GM12878 (cell line): ENCODE measurements around the gene DCAF11. TPM values are rescaled to one million over a fixed set of nuclear protein-coding genes. Genes with fewer than 3 reads are reported as not detected.

Experiments used
- ATAC-seq: fragments of 200-7000 bp; cut with Tn5 transposase; 3 replicates; pipeline ENCODE4 v1.9.1; 2020; ENCODE audit warnings: mild to moderate bottlenecking, moderate library complexity
- BruUV-seq: library from RNA; stranded (reverse); fragments of 400-500 nt; replicated peaks from 2 replicates; lab custom pipeline; 2021; lab: Mats Ljungman, UMichigan
- CTCF ChIA-PET: fragments of 300-600 bp; sonication (Branson Sonifier 250); formaldehyde crosslinking; extraction: SDS; loops from one replicate; lab custom pipeline; 2021; ENCODE audit warnings: inconsistent platforms; lab: Yijun Ruan, JAX
- POLR2A ChIA-PET: fragments of 350-600 bp; formaldehyde crosslinking; extraction: SDS; loops from one replicate; lab custom pipeline; 2021; ENCODE audit warnings: inconsistent platforms; lab: Charles Lee
- RAD21 ChIA-PET: fragments of 300-600 bp; sonication (Branson Sonifier 250); formaldehyde crosslinking; loops from one replicate; lab custom pipeline; 2023; ENCODE audit warnings: antibody characterized with exemption; ENCODE audit not compliant: unreplicated experiment; lab: Charles Lee
- SMC1A ChIA-PET: fragments of 300-600 bp; sonication (Branson Sonifier 250); formaldehyde crosslinking; loops from one replicate; lab custom pipeline; 2023; ENCODE audit not compliant: unreplicated experiment, uncharacterized antibody; lab: Charles Lee
- DNase-seq: peaks from one replicate; pipeline ENCODE4 v3.0.0-alpha.2; 2011; ENCODE audit warnings: low read depth, low spot score
- FAIRE-seq: peaks from 3 replicates; lab custom pipeline; 2011; peaks lifted over from hg19 to GRCh38; lab: Jason Lieb, UNC
- H2AFZ ChIP-seq: 2 replicates; pipeline ENCODE4 v1.6.0; 2011; ENCODE audit warnings: low read depth, low read length, control low read depth; ENCODE audit not compliant: control insufficient read depth
- H3K27ac ChIP-seq: 2 replicates; pipeline ENCODE4 v1.5.1; 2011; ENCODE audit warnings: control low read depth; ENCODE audit not compliant: control insufficient read depth, insufficient read depth
- H3K27me3 ChIP-seq, 2 experiments: replicated peaks in 1 of 2; 2 replicates each; pipeline versions ENCODE4 v1.6.0 to v1.6.1; 2011; ENCODE audit warnings: low read length in 1 of 2; ENCODE audit not compliant: control insufficient read depth in 2 of 2, insufficient read depth in 2 of 2
- H3K36me3 ChIP-seq, 2 experiments: 2 replicates each; pipeline ENCODE4 v1.5.1; 2011; ENCODE audit warnings: low read length in 1 of 2; ENCODE audit not compliant: control insufficient read depth in 2 of 2, insufficient read depth in 2 of 2
- H3K4me1 ChIP-seq: 2 replicates; pipeline ENCODE4 v1.6.1; 2011; ENCODE audit warnings: mild to moderate bottlenecking, low read length, moderate library complexity, mixed read lengths; ENCODE audit not compliant: control insufficient read depth, insufficient read depth
- H3K4me2 ChIP-seq: 2 replicates; pipeline ENCODE4 v1.6.0; 2011; ENCODE audit warnings: control low read depth; ENCODE audit not compliant: control insufficient read depth, insufficient read depth
- H3K4me3 ChIP-seq: fragments of 200-600 bp; sonication (generic); 2 replicates; pipeline ENCODE4 v1.5.1; 2016
- H3K79me2 ChIP-seq: 2 replicates; pipeline ENCODE4 v1.6.0; 2011; ENCODE audit warnings: low read length; ENCODE audit not compliant: control insufficient read depth, insufficient read depth
- H3K9ac ChIP-seq: 2 replicates; pipeline ENCODE4 v1.8.0; 2011; ENCODE audit warnings: low read length, control low read depth, mixed read lengths; ENCODE audit not compliant: control insufficient read depth, insufficient read depth
- H3K9me3 ChIP-seq: replicated peaks from 3 replicates; pipeline ENCODE4 v1.5.1; 2011; ENCODE audit warnings: mild to moderate bottlenecking, low read length; ENCODE audit not compliant: control insufficient read depth, insufficient read depth
- H4K20me1 ChIP-seq: 2 replicates; pipeline ENCODE4 v1.6.0; 2011; ENCODE audit not compliant: control insufficient read depth, insufficient read depth
- BCLAF1 ChIP-seq: fragments of 450-650 bp; IDR thresholded peaks from 2 replicates; pipeline ENCODE4 v1.6.1; 2017; ENCODE audit warnings: antibody characterized with exemption, mild to moderate bottlenecking, moderate library complexity
- CBX5 ChIP-seq: sonication (generic); IDR thresholded peaks from 2 replicates; pipeline ENCODE4 v1.6.1; 2016; ENCODE audit warnings: low read depth, moderate library complexity, mild to moderate bottlenecking, inconsistent platforms
- CHD1 ChIP-seq: IDR thresholded peaks from 2 replicates; pipeline ENCODE4 v1.6.1; 2012; ENCODE audit warnings: low read depth, low read length, improper control_type of control experiment
- IRF3 ChIP-seq: fragments of 450-650 bp; IDR thresholded peaks from 2 replicates; pipeline ENCODE4 v1.6.1; 2014; ENCODE audit warnings: mild to moderate bottlenecking
- NFYB ChIP-seq: IDR thresholded peaks from 2 replicates; pipeline ENCODE4 v1.6.1; 2011; ENCODE audit warnings: low read depth, mild to moderate bottlenecking, low read length, improper control_type of control experiment, moderate library complexity; ENCODE audit not compliant: insufficient read depth
- REST ChIP-seq: IDR thresholded peaks from 2 replicates; pipeline ENCODE4 v1.6.1; 2012; ENCODE audit warnings: mild to moderate bottlenecking, low read depth, low read length
- SRF ChIP-seq, 2 experiments: IDR thresholded peaks; 2 replicates each; pipeline ENCODE4 v1.6.1; 2011; ENCODE audit warnings: low read depth in 2 of 2, low read length in 2 of 2, mild to moderate bottlenecking in 1 of 2, moderate library complexity in 1 of 2
- TARDBP ChIP-seq: IDR thresholded peaks from 2 replicates; pipeline ENCODE4 v1.6.1; 2016; ENCODE audit warnings: borderline replicate concordance
- USF2 ChIP-seq: IDR thresholded peaks from 2 replicates; pipeline ENCODE4 v1.6.1; 2011; ENCODE audit warnings: low read depth, low read length, improper control_type of control experiment, borderline replicate concordance
- ZBTB11 ChIP-seq: fragments of 450-650 bp; formaldehyde crosslinking; IDR thresholded peaks from 2 replicates; pipeline ENCODE4 v1.5.0; 2022; ENCODE audit warnings: mild to moderate bottlenecking, missing genetic modification characterization
- WGBS: methylation state at CpG from one replicate; pipeline ENCODE4 v1.1.6; 2016; ENCODE audit warnings: low lambda C conversion rate; ENCODE audit not compliant: insufficient replicate concordance, insufficient coverage; ENCODE audit errors: missing lambda C conversion rate; 5-methylcytosine and 5-hydroxymethylcytosine counted together
- in situ Hi-C: fragments of 300-500 bp; cut with MboI; formaldehyde crosslinking; loops from 9 replicates; pipeline ENCODE4 v1.14.3; 2018; ENCODE audit warnings: mixed read lengths
- intact Hi-C: fragments of 100-400 bp; cut with micrococcal nuclease; formaldehyde crosslinking; loops from one replicate; pipeline ENCODE4 v1.14.2; 2022; ENCODE audit not compliant: unreplicated experiment
- polyA plus RNA-seq, 11 experiments: library from polyadenylated mRNA; depleted of rRNA in 4 of 11; unstranded in 6 of 11; stranded (reverse) in 5 of 11; fragments of >200 nt; fragmentation: Nextera tagmentation in 4 of 11; fragmentation: Illumina TruSeq in 1 of 11; extraction: Ambion mirVana in 4 of 11; extraction: Trizol in 1 of 11; gene quantifications; 1 replicate in 1 of 11; 2 replicates in 10 of 11; pipeline versions ENCODE4 v1.2.1 to v1.2.3, GENCODE V29; 2011 to 2016; ENCODE audit warnings: inconsistent platforms in 2 of 11, missing spikeins in 2 of 11, low read depth in 1 of 11
- total RNA-seq, 4 experiments: library from RNA; depleted of rRNA in 3 of 4; stranded (reverse); fragments of >200 nt in 3 of 4; fragmentation: Illumina TruSeq in 1 of 4; extraction: Trizol in 1 of 4; gene quantifications; 2 replicates each; pipeline versions ENCODE4 v1.2.1 to v1.2.3, GENCODE V29; 2013 to 2021

Gene DCAF11
- total and polyA plus RNA-seq, 10 of the 15 experiments (the other 5 are each of a cell fraction or from before 2014, with no cell fraction given): 13.4 to 91.2 (median 68.7) TPM

- no TSS peak for BruUV-seq
- WGBS: 14% methylated on average over 3 of the region's 3 CpGs
- no peaks in the 10 kb centered on the region for H3K79me2 ChIP-seq
- TF ChIP-seq SRF (IDR thresholded peaks at IDR 0.05; ENCODE audit: low read depth in 2 of 2, low read length in 2 of 2) (no peak), NFYB (no peak), IRF3 (no peak), ZBTB11 (no peak), CHD1 (no peak), CBX5 (no peak), USF2 (no peak), BCLAF1 (no peak), TARDBP (no peak), REST (no peak)
Measured at GRCh38 chr14:24078146-24078545, 36.4 kb upstream of the DCAF11 start.

More at GRCh38 chr14:24078146-24078545, 36.4 kb upstream of the DCAF11 start:
- no peak overlapping the region for H3K9ac ChIP-seq
- CTCF ChIA-PET: no interaction called here
- H4K20me1 ChIP-seq: no peaks in the 10 kb centered on the region
- RAD21 ChIA-PET: no interaction called here
- intact Hi-C loops: no loop called here
- in situ Hi-C loops: no loop called here
- peaks cover 28% of the 10 kb centered on the region for H3K4me1 ChIP-seq
- no peaks in the 10 kb centered on the region for H3K36me3 ChIP-seq
- SMC1A ChIA-PET: interaction anchor here (1.3 to 5.2 kb wide), 2 partner anchors 14 to 20 kb away, joined by 3 to 51 read pairs; partner anchors contain the start of gene PCK2
- no peak for ATAC-seq
- no peak for DNase-seq
- FAIRE-seq: no peak
- no peaks in the 10 kb centered on the region for H3K9me3 ChIP-seq
- H3K27me3 ChIP-seq: no peaks in the 10 kb centered on the region
- H3K27ac ChIP-seq: no peak overlapping the region
- no peak overlapping the region for H3K4me2 ChIP-seq
- H3K4me3 ChIP-seq: no peak overlapping the region
- H2AFZ ChIP-seq: no peak overlapping the region
- POLR2A ChIA-PET: no interaction called here
